GM12878 (cell line): Measurements from ENCODE around the gene RSAD2. TPM values are rescaled to one million over a fixed set of nuclear protein-coding genes. Genes with fewer than 3 reads are reported as not detected.
A peak's percentile ranks its signal among the peaks of the same experiment; 100 is the strongest.

Experiments
- BCL3 ChIP-seq: IDR thresholded peaks from 2 replicates; pipeline ENCODE4 v1.6.1; 2011; ENCODE audit warnings: borderline replicate concordance, low read depth, mild to moderate bottlenecking, moderate library complexity, low read length; ENCODE audit not compliant: insufficient read depth, poor library complexity, severe bottlenecking
- CBX3 ChIP-seq: fragments of 200-600 bp; sonication (generic); IDR thresholded peaks from 2 replicates; pipeline ENCODE4 v1.6.1; 2016; ENCODE audit warnings: low read depth, borderline replicate concordance
- CUX1 ChIP-seq: IDR thresholded peaks from 2 replicates; pipeline ENCODE4 v1.6.1; 2012; ENCODE audit warnings: improper control_type of control experiment, low read depth, low read length; ENCODE audit not compliant: insufficient replicate concordance
- E4F1 ChIP-seq: fragments of 450-650 bp; IDR thresholded peaks from 2 replicates; pipeline ENCODE4 v1.6.1; 2018; ENCODE audit warnings: borderline replicate concordance, mild to moderate bottlenecking; ENCODE audit not compliant: partially characterized antibody
- EED ChIP-seq: sonication (generic); IDR thresholded peaks from 2 replicates; pipeline ENCODE4 v1.6.1; 2016; ENCODE audit warnings: antibody characterized with exemption, low read depth
- ETV6 ChIP-seq, 2 experiments: fragments of 450-650 bp in 1 of 2; IDR thresholded peaks in 1 of 2; conservative IDR thresholded peaks in 1 of 2; 2 replicates each; pipeline ENCODE4 v1.6.1; 2014; ENCODE audit warnings: antibody characterized with exemption in 1 of 2, borderline replicate concordance in 1 of 2, low read depth in 1 of 2, mild to moderate bottlenecking in 1 of 2, moderate library complexity in 1 of 2
- GATAD2B ChIP-seq: fragments of 450-650 bp; conservative IDR thresholded peaks from 2 replicates; pipeline ENCODE4 v1.6.1; 2017; ENCODE audit warnings: low read depth, mild to moderate bottlenecking, moderate library complexity
- MXI1 ChIP-seq: fragments of 150-350 bp; IDR thresholded peaks from 2 replicates; pipeline ENCODE4 v1.6.1; 2011; ENCODE audit warnings: low read depth, mild to moderate bottlenecking, inconsistent platforms, low read length, improper control_type of control experiment
- REST ChIP-seq: IDR thresholded peaks from 2 replicates; pipeline ENCODE4 v1.6.1; 2012; ENCODE audit warnings: mild to moderate bottlenecking, low read depth, low read length
- TARDBP ChIP-seq: IDR thresholded peaks from 2 replicates; pipeline ENCODE4 v1.6.1; 2016; ENCODE audit warnings: borderline replicate concordance
- YBX1 ChIP-seq: fragments of 450-650 bp; IDR thresholded peaks from 2 replicates; pipeline ENCODE4 v1.6.1; 2016; ENCODE audit warnings: antibody characterized with exemption
- ZNF24 ChIP-seq: fragments of 450-650 bp; IDR thresholded peaks from 2 replicates; pipeline ENCODE4 v1.6.1; 2017; ENCODE audit warnings: antibody characterized with exemption, mild to moderate bottlenecking
- polyA plus RNA-seq, 11 experiments: library from polyadenylated mRNA; depleted of rRNA in 4 of 11; unstranded in 6 of 11; stranded (reverse) in 5 of 11; fragments of >200 nt; fragmentation: Nextera tagmentation in 4 of 11; fragmentation: Illumina TruSeq in 1 of 11; extraction: Ambion mirVana in 4 of 11; extraction: Trizol in 1 of 11; gene quantifications; 1 replicate in 1 of 11; 2 replicates in 10 of 11; pipeline versions ENCODE4 v1.2.1 to v1.2.3, GENCODE V29; 2011 to 2016; ENCODE audit warnings: inconsistent platforms in 2 of 11, missing spikeins in 2 of 11, low read depth in 1 of 11
- total RNA-seq, 4 experiments: library from RNA; depleted of rRNA in 3 of 4; stranded (reverse); fragments of >200 nt in 3 of 4; fragmentation: Illumina TruSeq in 1 of 4; extraction: Trizol in 1 of 4; gene quantifications; 2 replicates each; pipeline versions ENCODE4 v1.2.1 to v1.2.3, GENCODE V29; 2013 to 2021
- TF ChIP-seq, protein P1 (sequence below): fragments of 450-650 bp; IDR thresholded peaks from 2 replicates; pipeline ENCODE4 v1.6.1; 2017; ENCODE audit warnings: mild to moderate bottlenecking

RSAD2 gene
- total and polyA plus RNA-seq, 10 of the 15 experiments (the other 5 are each of a cell fraction or from before 2014, with no cell fraction given) = 0.24 to 0.90 (median 0.69) TPM

DNA sequence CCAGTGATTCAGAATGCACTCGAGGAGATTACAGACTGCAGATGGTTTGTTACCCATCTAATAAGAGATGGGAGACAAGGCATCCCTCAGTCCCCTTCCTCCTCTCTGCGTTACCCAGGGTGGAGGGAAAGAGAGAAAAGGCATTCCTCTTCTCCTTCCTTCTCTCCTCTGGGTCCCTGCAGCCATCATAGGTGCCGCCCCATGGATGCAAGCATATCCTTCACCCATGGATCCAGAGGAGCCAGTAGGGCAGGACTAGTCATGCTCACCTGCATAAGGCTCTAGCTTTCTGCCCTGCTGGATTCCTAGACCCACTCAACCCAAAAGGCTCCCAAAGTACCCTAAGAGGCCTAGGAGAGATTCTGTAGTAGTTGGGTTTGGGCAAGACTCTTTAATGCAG lies 32.3 kb upstream of the RSAD2 start (continued):
- TF ChIP-seq REST = no peak
- TF ChIP-seq CUX1 = no peak
- TF ChIP-seq ZNF24 = no peak; the same call in 1 of the 2 replicates
- TF ChIP-seq CBX3 = 0 out of 2 replicates have a peak, but pooled peaks have one; percentile 65
- TF ChIP-seq E4F1 = no peak
- TF ChIP-seq EED = no peak
- no peak for TF ChIP-seq ETV6 (conservative IDR thresholded peaks at IDR 0.05 in 1 of 2, IDR thresholded peaks at IDR 0.05 in 1 of 2; ENCODE audit: borderline replicate concordance in 1 of 2, low read depth in 1 of 2)
- TF ChIP-seq, protein P1, sequence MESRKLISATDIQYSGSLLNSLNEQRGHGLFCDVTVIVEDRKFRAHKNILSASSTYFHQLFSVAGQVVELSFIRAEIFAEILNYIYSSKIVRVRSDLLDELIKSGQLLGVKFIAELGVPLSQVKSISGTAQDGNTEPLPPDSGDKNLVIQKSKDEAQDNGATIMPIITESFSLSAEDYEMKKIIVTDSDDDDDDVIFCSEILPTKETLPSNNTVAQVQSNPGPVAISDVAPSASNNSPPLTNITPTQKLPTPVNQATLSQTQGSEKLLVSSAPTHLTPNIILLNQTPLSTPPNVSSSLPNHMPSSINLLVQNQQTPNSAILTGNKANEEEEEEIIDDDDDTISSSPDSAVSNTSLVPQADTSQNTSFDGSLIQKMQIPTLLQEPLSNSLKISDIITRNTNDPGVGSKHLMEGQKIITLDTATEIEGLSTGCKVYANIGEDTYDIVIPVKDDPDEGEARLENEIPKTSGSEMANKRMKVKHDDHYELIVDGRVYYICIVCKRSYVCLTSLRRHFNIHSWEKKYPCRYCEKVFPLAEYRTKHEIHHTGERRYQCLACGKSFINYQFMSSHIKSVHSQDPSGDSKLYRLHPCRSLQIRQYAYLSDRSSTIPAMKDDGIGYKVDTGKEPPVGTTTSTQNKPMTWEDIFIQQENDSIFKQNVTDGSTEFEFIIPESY = no peak
- TF ChIP-seq MXI1 = no peak
- TF ChIP-seq BCL3 = no peak
- no peak for TF ChIP-seq TARDBP
- no peak for TF ChIP-seq GATAD2B
- no peak for TF ChIP-seq YBX1
